Heart left ventricle (tissue), 16 donors: ENCODE measurements around the gene ZNF180. TPM values are rescaled to one million over a fixed set of nuclear protein-coding genes. Genes with fewer than 3 reads are reported as not detected.

ENCODE experiments used
- ATAC-seq, 4 donors: fragments of 200-7000 bp; cut with Tn5 transposase; one replicate each; pipeline ENCODE4 v1.9.1; 2020 to 2022; ENCODE audit warnings: moderate library complexity in 4 of 4, mild to moderate bottlenecking in 3 of 4, moderate number of reproducible peaks in 1 of 4
- DNase-seq, 5 donors: peaks; one replicate each; pipeline ENCODE4 v3.0.0-alpha.2; 2020
- H3K27ac ChIP-seq, 12 donors: fragments of 200-600 bp; sonication (generic) in 4 of 12; one replicate each; pipeline versions ENCODE4 v1.5.0 to v1.8.0; 2016 to 2022; ENCODE audit warnings: mild to moderate bottlenecking in 2 of 12
- H3K27me3 ChIP-seq, 9 donors: fragments of 200-600 bp; sonication (generic) in 2 of 9; one replicate each; pipeline versions ENCODE4 v1.5.1 to v1.8.0; 2016 to 2022; ENCODE audit warnings: mild to moderate bottlenecking in 3 of 9
- H3K36me3 ChIP-seq, 9 donors: fragments of 200-600 bp; sonication (generic) in 2 of 9; one replicate each; pipeline versions ENCODE4 v1.5.0 to v1.8.0; 2018 to 2022; ENCODE audit warnings: mild to moderate bottlenecking in 2 of 9
- H3K4me1 ChIP-seq, 12 donors: fragments of 200-600 bp; sonication (generic) in 4 of 12; one replicate each; pipeline versions ENCODE4 v1.5.0 to v1.8.0; 2016 to 2022; ENCODE audit warnings: mild to moderate bottlenecking in 3 of 12
- H3K4me3 ChIP-seq, 12 donors: fragments of 200-600 bp; sonication (generic) in 4 of 12; one replicate each; pipeline versions ENCODE4 v1.5.0 to v1.8.0; 2017 to 2022; ENCODE audit warnings: mild to moderate bottlenecking in 9 of 12, moderate library complexity in 4 of 12
- H3K9me3 ChIP-seq, 12 donors: fragments of 200-600 bp; sonication (generic) in 4 of 12; one replicate each; pipeline versions ENCODE4 v1.5.0 to v1.8.0; 2016 to 2022; ENCODE audit warnings: mild to moderate bottlenecking in 1 of 12
- POLR2A ChIP-seq, 2 donors: fragments of 450-650 bp; IDR thresholded peaks; one replicate each; pipeline ENCODE4 v1.6.1; 2017; ENCODE audit warnings: antibody characterized with exemption in 2 of 2, mild to moderate bottlenecking in 2 of 2, moderate library complexity in 2 of 2
- WGBS, 4 donors: extraction: QIAGEN DNeasy Blood & Tissue Kit in 2 of 4; methylation state at CpG; one replicate each; pipeline versions ENCODE4 v1.1.5 to v1.1.7; 2013 to 2018; 5-methylcytosine and 5-hydroxymethylcytosine counted together
- intact Hi-C, 10 donors: fragments of 100-400 bp; cut with DNase I; formaldehyde crosslinking; loops; one replicate each; pipeline versions ENCODE4 v1.11.1 to v1.14.2; 2022
- polyA plus RNA-seq, 2 donors: library from polyadenylated mRNA; stranded (reverse); fragments of 200-250 nt; gene quantifications; one replicate each; pipeline ENCODE4 v1.2.3, GENCODE V29; 2013
- total RNA-seq, 9 donors: library from RNA; depleted of rRNA in 2 of 9; stranded (reverse); fragments of >200 nt in 2 of 9; fragmentation: NEBNext Ultra II Directional in 3 of 9; extraction: Animal tissue kit (Norgen Biotek cat#: 25700) in 3 of 9; gene quantifications; one replicate each; pipeline versions ENCODE4 v1.1.0 to v1.2.4, GENCODE V29; 2016 to 2023
- TF ChIP-seq, protein P1 (sequence below), 12 donors: fragments of 200-600 bp; sonication (generic) in 4 of 12; IDR thresholded peaks; one replicate each; pipeline versions ENCODE4 v1.5.0 to v1.8.0; 2018 to 2022; ENCODE audit warnings: antibody characterized with exemption in 12 of 12, mild to moderate bottlenecking in 5 of 12
- donor health status: ischemic (EF 13 %, LVEDD 7.1; RV severe dilation, severe dysfunction).
- donor health status: healthy with polysubstance abuse.
- donor health status: DM: no; HTN: yes; CAD: no.
- donor health status: DM: no; HTN: no; CAD: no.
- donor health status: ischemic (EF 25% LVEDD 6.9; RV normal size, moderate dysfunction).
- donor health status: ischemic (EF 25% LVEDD 5.7; RV mildly dilated, moderate dysfunction).
- donor health status: healthy.
- donor health status: DM: yes; HTN: yes; CAD: no.
- donor health status: ischemic (EF 35%, LVEDD 5.7; RV mildly dilated, moderate dysfunction).
- donor health status: nonischemic (EF 11% LVEDD 7.7; RV severe dilation, severe dysfunction).
- donor health status: DM: yes; HTN: yes; CAD: no.
- donor health status: PGD.
- donor health status: ischemic (EF 29% LVEDD 5.4; RV normal size, mild dysfunction).
- donor health status: nonischemic (EF 23%, LVEDD 6.1; RV moderate dilation, normal function).

ZNF180 gene
- total and polyA plus RNA-seq, 11 donors: 2.0 to 14.2 (median 4.5) TPM

DNA sequence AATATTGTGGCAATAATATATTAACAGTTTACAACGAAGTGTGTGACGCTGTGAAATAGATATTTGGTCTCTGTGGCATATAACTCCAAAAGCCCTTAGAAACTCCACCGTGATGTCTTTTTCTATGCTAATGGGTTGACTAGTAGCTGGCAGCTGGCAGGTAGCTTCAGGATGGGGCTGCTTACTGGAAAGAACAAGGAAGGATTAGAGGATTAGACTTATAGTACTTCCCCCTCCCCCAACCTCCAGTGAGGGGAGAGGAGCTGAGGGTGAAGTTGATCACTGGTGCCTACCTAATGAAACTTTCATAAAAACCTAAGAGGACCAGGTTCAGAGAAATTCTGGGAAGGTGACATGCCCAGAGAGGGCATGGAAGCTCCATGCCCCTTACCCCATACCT, 61.9 kb downstream of the ZNF180 start:
- ATAC-seq (no peak), DNase-seq (no peak)
- Histone ChIP-seq H3K36me3 (peaks cover 0 to 100% (median 54%) of the 10 kb centered on the region in 9 donors), H3K27me3 (no peaks in the 10 kb centered on the region), H3K9me3 (peaks cover 0 to 100% (median 57%) of the 10 kb centered on the region in 12 donors), H3K27ac (no peak overlapping the region), H3K4me1 (no peaks in the 10 kb centered on the region), H3K4me3 (no peak overlapping the region)
- TF ChIP-seq, protein P1, sequence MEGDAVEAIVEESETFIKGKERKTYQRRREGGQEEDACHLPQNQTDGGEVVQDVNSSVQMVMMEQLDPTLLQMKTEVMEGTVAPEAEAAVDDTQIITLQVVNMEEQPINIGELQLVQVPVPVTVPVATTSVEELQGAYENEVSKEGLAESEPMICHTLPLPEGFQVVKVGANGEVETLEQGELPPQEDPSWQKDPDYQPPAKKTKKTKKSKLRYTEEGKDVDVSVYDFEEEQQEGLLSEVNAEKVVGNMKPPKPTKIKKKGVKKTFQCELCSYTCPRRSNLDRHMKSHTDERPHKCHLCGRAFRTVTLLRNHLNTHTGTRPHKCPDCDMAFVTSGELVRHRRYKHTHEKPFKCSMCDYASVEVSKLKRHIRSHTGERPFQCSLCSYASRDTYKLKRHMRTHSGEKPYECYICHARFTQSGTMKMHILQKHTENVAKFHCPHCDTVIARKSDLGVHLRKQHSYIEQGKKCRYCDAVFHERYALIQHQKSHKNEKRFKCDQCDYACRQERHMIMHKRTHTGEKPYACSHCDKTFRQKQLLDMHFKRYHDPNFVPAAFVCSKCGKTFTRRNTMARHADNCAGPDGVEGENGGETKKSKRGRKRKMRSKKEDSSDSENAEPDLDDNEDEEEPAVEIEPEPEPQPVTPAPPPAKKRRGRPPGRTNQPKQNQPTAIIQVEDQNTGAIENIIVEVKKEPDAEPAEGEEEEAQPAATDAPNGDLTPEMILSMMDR (IDR thresholded peaks at IDR 0.05): no peak
- no peak for TF ChIP-seq POLR2A (IDR thresholded peaks at IDR 0.05)
- intact Hi-C loops: no loop called here
- 93 to 98% (median 95%) methylated on average over 3 of the region's 3 CpGs for WGBS, 4 donors

DNA sequence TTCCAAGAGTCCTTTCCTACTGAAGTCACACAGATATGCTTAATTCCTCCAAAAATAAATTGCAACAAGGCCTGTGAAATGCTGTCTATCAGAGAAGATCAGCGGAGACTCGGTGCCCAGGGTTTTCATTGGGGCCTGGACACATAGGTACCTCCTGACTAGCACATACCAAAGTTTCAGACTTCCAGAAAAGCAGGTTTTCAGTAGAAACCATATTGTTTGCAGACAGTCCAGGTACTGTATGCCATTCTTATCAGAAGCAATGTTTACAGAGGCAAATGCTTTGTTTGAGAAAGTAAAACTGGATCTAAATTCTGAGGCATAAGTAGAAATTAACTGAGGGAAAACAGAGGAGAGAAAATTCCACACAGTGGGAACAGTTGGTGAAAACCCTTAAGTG, 64.9 kb downstream of the ZNF180 start:
- Histone ChIP-seq H3K4me1 (no peaks in the 10 kb centered on the region), H3K4me3 (no peak overlapping the region), H3K9me3 (peaks cover 0 to 99% (median 63%) of the 10 kb centered on the region in 12 donors), H3K27me3 (no peaks in the 10 kb centered on the region), H3K36me3 (peaks cover 0 to 100% (median 43%) of the 10 kb centered on the region in 9 donors), H3K27ac (no peak overlapping the region)
- WGBS, 4 donors: 89 to 100% (median 92%) methylated on average over 2 of the region's 2 CpGs
- intact Hi-C loops: no loop called here
- DNase-seq (no peak), ATAC-seq (no peak)
- TF ChIP-seq, protein P1 (IDR thresholded peaks at IDR 0.05): no peak
- TF ChIP-seq POLR2A (IDR thresholded peaks at IDR 0.05): no peak

GRCh38 chr19:44430956-44431355, 69.4 kb downstream of the ZNF180 start:
- no peaks in the 10 kb centered on the region for H3K27me3 ChIP-seq
- H3K9me3 ChIP-seq: peaks cover 0 to 100% (median 78%) of the 10 kb centered on the region in 12 donors
- 87 to 95% (median 88%) methylated on average over 1 of the region's 1 CpG for WGBS, 4 donors
- no peak for DNase-seq
- TF ChIP-seq, protein P1 (IDR thresholded peaks at IDR 0.05): no peak
- TF ChIP-seq POLR2A (IDR thresholded peaks at IDR 0.05): no peak
- no peak overlapping the region for H3K27ac ChIP-seq
- H3K4me3 ChIP-seq: no peak overlapping the region
- peaks cover 4 to 95% (median 44%) of the 10 kb centered on the region in 9 donors for H3K36me3 ChIP-seq
- no peaks in the 10 kb centered on the region for H3K4me1 ChIP-seq
- intact Hi-C loops: no loop called here
- ATAC-seq: no peak

Other genes starting within 250 kb of the ZNF180 start
- gene ZNF233, start 240.6 kb downstream of the ZNF180 start, total RNA-seq: 1 to 10 TPM; 3.6 to 9.6 (median 5.2) TPM
- 1 to 10 TPM; 1.5 to 3.8 TPM for gene ZNF233, start 240.6 kb downstream of the ZNF180 start, polyA plus RNA-seq
- 1 to 10 TPM; 1.9 to 6.3 (median 4.1) TPM for gene ZNF235, start 195.5 kb downstream of the ZNF180 start, total RNA-seq
- gene ZNF235, start 195.5 kb downstream of the ZNF180 start, polyA plus RNA-seq: 1 to 10 TPM; 1.7 to 3.3 TPM
- 1 to 10 TPM; 3.1 to 9.0 (median 5.5) TPM for gene ZNF112, start 143.8 kb downstream of the ZNF180 start, total RNA-seq
- 1 to 10 TPM; 1.7 to 2.2 TPM for gene ZNF112, start 143.8 kb downstream of the ZNF180 start, polyA plus RNA-seq
- 1 to 10 TPM; 2.0 to 6.7 (median 3.8) TPM for gene ZNF285, start 98.9 kb downstream of the ZNF180 start, total RNA-seq
- 1 to 10 TPM; 2.3 to 3.4 TPM for gene ZNF285, start 98.9 kb downstream of the ZNF180 start, polyA plus RNA-seq
- gene ZNF229, start 52.0 kb downstream of the ZNF180 start, total RNA-seq: 10 to 100 TPM in 1 of 9 donors, 1 to 10 TPM in 8; 5.6 to 11.1 (median 6.7) TPM
- gene ZNF229, start 52.0 kb downstream of the ZNF180 start, polyA plus RNA-seq: 1 to 10 TPM; 2.5 to 6.1 TPM
- gene CEACAM20, start 29.2 kb upstream of the ZNF180 start, total RNA-seq: not detected
- not detected for gene CEACAM20, start 29.2 kb upstream of the ZNF180 start, polyA plus RNA-seq
- 1 to 10 TPM in 1 of 9 donors, under 1 TPM in 1, not detected in 7; 0.21 to 3.5 TPM for gene IGSF23, start 113.0 kb upstream of the ZNF180 start, total RNA-seq
- gene IGSF23, start 113.0 kb upstream of the ZNF180 start, polyA plus RNA-seq: under 1 TPM in 1 of 2 donors, not detected in 1; 0.83 TPM
- gene PVR, start 143.4 kb upstream of the ZNF180 start, total RNA-seq: 100 to 1,000 TPM in 2 of 9 donors, 10 to 100 TPM in 7; 33.7 to 140 (median 49.1) TPM
- gene PVR, start 143.4 kb upstream of the ZNF180 start, polyA plus RNA-seq: 100 to 1,000 TPM in 1 of 2 donors, 10 to 100 TPM in 1; 34.1 to 143 TPM
- 1 to 10 TPM; 1.9 to 8.3 (median 5.1) TPM for gene CEACAM19, start 171.0 kb upstream of the ZNF180 start, total RNA-seq
- 10 to 100 TPM in 1 of 2 donors, 1 to 10 TPM in 1; 5.1 to 12.8 TPM for gene CEACAM19, start 171.0 kb upstream of the ZNF180 start, polyA plus RNA-seq
- gene CEACAM16, start 198.6 kb upstream of the ZNF180 start, total RNA-seq: not detected
- gene CEACAM16, start 198.6 kb upstream of the ZNF180 start, polyA plus RNA-seq: not detected
- 10 to 100 TPM; 11.7 to 90.5 (median 22.9) TPM for gene BCL3, start 248.2 kb upstream of the ZNF180 start, total RNA-seq
- 10 to 100 TPM; 18.6 to 18.9 TPM for gene BCL3, start 248.2 kb upstream of the ZNF180 start, polyA plus RNA-seq